ENCODE data around the gene TMEM179.

DNA sequence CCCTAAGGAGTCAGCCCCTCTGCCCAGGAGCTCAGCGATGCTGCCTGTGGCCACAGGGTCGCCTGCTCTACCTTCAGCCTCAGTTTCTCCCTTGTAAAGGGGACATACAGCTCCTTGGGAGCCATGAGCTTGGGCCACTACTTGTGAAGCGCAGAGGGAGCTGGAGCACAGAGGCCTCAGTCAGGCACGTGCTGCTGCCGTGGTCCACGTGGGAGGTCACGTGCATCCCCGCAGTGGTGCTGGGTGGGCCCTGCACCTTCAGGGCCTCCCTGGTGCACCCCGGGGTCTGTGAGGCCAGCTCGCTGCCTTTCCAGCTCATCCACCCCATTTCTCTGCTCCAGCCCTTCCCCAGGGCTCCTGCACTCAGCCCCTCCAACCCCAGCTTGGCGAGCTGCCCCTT is 36.0 kb downstream of the TMEM179 start:
- no peak for TF ChIP-seq POLR2A (IDR thresholded peaks at IDR 0.05)
- TF ChIP-seq, protein P1, sequence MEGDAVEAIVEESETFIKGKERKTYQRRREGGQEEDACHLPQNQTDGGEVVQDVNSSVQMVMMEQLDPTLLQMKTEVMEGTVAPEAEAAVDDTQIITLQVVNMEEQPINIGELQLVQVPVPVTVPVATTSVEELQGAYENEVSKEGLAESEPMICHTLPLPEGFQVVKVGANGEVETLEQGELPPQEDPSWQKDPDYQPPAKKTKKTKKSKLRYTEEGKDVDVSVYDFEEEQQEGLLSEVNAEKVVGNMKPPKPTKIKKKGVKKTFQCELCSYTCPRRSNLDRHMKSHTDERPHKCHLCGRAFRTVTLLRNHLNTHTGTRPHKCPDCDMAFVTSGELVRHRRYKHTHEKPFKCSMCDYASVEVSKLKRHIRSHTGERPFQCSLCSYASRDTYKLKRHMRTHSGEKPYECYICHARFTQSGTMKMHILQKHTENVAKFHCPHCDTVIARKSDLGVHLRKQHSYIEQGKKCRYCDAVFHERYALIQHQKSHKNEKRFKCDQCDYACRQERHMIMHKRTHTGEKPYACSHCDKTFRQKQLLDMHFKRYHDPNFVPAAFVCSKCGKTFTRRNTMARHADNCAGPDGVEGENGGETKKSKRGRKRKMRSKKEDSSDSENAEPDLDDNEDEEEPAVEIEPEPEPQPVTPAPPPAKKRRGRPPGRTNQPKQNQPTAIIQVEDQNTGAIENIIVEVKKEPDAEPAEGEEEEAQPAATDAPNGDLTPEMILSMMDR (IDR thresholded peaks at IDR 0.05), result no peak
